HL-60/S4 treated with retinoic acid at 250 ng/mL for 4 days and 3 days (cell line): ENCODE measurements around the gene THADA.

Experiments
- in situ Hi-C: fragments of 300-500 bp; cut with MboI; formaldehyde crosslinking; loops from 2 replicates; pipeline ENCODE4 v1.7.0; 2022; ENCODE audit warnings: low sequenced_read_pairs

THADA gene

DNA sequence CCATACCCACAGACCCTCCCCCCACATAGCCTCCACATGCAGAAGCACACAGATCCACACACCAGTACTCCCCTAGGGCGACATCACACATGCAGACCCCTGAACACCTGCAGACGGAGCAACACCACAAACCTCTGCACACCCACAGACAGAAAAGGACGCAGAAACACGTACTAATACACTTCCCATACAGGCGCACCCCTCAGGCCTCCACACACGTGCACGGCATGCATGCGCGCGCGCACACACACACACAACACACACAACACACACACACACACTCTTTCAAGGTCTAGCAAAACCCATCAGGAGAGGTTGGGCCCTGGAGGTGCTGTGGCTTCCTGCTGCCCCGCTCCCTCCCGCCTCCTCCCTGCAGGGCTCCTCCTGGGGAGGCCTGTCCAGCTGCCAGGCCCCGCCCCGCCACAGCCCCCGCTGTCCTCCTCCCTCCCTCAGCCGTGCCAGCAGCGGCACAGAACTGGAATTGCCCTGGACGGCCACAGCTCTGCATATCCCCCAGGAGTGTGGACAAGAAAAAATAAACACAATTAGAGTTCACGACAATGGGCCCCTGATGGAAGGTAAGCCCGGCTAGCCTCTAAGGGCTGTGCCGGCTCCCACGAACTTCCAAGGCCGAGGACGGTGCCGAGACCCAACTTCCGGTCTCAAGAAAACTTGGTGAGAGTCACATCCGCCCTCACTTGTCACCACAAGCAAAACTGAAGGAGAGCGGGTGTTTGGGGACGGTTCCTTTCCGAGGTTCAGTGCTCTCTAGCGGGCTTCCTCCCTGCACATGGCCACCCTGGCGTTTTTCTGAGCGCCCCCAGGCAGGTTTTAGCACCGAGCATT is 376.2 kb downstream of the THADA start:
- in situ Hi-C loops, result loop anchor here (10.0 kb wide), 1 partner anchor 245 kb away; no protein-coding TSS in a partner anchor

DNA sequence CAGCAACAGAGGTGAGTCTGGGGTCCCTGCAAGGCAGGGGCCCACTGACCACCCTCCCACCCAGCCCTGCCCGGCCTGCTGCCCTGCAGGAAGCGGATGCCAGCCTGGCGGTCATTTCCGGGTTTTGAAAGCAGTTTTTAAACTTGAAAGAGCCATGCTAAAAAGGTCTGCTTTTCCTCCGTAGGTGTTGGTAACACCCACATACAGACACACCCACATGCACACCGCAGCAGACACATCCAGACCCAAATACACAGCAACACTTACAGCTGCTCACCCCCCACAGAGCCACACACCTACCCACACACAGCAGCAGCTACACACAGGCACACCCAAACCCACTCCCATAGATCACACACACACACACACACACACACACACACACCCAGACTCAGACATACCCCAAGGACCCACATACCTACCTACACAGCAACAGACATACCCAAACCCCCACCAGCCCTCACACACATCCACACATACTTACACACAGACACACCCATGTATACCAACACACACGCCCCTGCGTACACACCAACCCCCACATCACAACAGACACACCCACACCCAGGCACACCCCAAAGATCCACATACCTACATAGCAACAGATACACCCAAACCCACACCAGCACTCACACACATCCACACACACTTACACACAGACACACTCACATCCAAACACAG is 377.0 kb downstream of the THADA start:
- in situ Hi-C loops, result no loop called here

DNA sequence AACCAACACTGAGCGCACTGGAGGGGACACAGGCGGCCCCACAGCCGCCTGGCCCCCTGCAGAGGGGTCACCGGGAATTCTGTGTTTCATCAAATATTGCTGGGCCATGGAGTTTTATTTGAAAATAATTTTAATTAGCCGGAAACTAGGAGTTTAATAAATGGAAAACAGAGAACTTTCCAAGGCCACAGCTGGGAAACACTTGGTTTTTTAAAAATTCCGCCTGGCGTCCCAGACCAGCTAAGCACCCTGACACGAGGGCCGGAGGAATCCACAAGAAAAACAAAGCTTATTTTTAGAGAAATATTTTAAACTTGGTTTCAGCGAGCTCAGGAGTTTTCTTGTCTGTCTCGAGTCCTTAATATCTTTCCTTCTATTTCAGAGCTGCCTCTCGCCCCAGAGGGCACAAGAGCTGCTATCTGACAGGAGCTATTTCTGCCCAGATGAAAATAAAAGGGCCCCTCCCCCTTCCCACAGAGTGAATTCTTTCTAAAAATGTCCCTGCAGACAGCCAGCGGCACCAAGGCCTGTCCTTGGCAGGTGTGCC is 377.6 kb downstream of the THADA start:
- in situ Hi-C loops, result no loop called here

DNA sequence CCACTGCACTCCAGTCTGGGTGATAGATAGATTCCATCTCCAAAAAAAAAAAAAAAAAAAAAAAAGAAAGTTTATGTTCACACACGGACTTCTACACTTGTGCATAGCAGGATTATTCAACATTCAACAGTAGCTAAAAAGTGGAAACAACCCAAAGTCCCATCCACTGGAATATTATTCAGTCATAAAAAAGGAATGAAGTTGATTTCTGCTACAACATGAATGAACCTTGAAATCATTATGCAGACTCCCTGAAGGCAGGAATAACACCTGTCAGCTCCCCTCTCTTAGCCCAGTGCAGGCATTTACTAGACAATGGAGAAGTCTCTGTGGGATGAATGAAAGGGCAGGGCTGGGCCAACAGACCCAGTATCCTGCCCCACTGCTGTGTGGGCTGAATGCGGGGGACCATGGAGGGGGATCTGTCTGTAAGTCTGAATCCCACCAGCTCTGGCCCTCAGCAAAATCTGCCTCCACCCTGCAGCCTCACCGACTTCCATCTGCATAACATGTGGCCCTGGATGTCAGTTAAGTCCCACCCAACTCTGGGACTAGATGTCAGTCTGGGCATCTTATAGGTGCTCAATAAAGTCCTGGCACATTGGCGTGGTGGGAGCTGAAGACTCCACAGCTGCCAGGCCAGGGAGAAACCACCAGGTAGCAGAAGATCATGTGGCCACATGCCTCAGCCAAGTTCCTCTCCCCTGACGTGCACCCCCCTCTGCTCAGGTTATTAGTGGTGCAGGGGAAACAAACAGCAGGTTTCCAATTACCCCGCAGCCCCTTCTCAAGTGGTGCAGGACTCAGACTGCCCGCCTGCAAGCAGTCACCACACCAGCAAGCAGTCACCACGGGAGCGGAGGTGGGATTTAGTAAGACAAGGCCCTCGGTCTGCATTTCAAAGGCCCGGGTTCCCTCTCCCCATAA is 378.3 kb downstream of the THADA start:
- in situ Hi-C loops, result no loop called here

DNA sequence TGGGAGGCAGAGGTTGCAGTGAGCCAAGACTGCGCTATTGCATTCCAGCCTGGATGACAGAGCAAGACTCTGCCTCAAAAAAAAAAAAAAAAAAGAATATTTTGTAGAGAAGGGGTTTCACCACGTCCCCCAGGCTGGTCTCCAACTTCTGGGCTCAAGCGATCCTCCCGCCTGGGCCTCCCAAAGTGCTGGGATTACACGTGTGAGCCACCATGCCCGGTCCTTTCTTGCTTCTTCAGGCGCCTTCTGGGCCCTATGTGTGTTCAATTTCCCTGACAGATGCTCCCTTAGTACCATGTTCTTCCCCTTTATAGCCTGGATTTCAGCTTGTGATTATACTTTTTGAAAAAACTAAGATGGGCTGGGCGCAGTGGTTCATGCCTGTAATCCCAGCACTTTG is 379.2 kb downstream of the THADA start:
- in situ Hi-C loops, result no loop called here

DNA sequence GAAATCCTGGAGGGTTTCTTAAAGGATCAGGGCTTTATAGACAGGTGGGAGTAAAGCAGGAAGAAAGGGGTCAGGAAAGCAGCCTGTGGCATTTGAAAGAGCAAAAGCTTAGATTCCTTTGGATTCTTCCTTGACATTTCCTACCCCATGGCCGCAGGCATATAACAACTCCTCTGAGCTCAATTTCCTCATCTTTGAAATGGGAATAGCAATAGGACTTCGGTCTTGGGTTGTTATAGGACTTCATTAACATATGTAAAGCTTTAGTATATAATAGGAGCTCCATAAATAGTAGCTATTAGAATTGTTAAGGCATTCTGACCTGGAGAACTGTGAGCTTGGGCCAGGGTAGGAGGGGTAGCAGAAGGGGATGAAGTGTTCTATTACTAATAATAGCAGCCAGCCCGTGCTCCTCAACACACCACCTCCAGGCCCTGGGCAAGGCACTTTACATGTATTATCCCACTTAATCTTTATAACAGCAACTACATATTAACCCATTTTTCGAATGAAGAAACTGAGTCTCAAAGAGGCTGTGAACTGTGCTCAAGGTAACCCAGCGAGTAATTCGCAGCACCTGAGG is 380.1 kb downstream of the THADA start:
- in situ Hi-C loops, result no loop called here

DNA sequence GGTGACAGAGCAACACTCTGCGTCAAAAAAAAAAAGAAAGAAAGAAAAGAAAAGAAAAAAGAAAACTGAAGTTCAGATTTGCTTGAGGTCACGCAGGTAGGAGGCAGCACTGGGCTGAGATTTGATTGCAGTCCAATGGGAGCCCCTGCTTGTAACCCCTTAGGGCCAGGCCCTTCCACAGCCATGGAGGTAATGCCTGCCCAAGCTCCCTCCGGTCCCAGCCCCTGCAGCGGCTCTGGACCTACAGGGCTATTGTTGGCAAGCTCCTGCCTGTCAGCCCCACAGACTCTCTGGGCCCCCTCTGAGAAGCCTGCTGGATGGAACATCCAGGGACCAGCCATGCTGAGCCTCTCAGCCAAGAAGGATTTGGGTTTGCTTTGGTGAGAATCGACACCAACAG is 381.6 kb downstream of the THADA start:
- in situ Hi-C loops, result no loop called here

DNA sequence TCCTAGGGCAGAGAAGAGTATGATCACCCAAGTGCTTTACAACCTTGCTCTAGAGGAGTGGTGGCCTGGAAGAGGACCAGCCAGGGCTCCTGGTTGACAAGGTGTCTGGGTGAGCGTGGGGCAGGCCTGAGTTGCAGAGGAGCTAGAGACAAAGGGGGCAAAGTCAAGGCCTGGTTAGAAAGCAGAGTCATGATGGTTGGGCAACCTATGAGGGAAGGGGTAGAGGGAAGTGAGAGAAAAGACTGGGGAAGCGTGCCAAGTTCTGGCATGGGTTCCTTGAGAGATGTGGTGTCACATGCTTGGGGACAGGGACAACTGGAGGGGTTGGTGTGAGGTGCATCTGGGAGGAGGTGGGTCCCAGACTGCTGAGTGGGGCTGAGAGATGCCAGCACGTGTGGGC is 382.9 kb downstream of the THADA start:
- in situ Hi-C loops, result no loop called here

DNA sequence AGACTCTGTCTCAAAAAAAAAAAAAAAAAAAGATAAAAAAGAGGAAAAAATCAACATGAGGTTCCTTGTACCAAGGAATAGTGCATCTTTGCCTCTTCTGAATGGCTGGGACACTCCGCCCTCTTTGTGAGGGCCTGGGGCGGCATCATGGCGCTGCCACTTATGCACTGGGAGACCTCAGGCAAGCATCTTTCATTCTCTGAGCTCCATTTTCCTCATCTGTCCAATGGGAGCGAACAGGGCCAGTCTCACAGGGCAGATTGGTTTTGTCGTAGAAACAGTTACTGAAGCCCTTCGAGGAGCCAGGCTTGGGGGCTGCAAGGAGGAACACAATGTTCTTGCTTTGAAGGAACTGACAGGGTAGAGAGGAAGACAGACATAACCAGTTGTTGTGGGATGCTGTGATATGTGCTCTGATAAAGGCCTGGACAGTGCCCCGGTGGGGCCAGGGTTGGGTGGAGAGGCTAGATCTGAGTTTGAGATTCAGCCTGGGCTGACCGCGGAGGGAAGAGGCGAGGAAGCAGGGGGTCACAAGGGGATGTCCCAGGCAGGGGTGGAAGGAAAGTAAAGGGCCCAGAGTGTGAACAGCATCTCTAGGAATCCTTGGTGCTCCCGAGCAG is 383.5 kb downstream of the THADA start:
- in situ Hi-C loops, result no loop called here

DNA sequence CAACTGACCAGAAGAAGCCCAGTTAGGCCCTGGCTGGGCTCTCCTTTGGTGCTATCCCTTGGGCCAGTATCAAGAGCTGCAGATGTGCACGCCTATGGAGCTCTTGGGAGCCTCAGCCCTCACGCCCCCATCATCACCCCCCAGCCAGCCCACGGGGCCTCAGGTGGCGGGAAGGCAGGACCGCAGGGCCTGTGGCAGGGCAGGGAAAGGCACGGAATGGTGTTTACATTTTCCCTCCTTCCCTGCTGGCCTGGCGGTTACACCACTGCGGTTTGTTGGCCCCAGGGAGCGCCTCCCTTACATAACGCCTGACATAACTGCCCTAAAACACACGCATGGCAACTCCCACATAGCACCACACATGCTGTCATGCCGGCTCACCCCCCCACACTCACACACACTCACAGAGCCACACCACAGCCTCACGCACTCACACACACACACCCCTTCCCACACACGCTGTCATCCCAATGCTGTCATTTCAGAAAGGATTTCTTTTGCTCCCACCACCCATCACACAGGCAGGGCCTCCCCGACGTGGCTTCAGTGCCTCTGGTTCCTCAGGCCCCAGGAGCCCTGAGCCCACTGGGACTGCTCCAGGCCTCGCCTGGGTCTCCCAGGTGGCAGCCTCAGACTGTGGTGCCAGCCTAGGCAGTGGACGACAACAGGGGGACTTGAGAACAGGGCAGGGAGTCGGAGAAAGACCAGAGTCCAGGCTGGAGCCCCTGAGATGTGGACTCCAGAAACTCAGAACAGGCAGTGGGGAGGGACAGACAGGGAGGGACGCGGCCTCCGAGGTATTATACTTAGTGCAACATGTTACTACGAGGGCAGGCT is 385.2 kb downstream of the THADA start:
- in situ Hi-C loops, result no loop called here

DNA sequence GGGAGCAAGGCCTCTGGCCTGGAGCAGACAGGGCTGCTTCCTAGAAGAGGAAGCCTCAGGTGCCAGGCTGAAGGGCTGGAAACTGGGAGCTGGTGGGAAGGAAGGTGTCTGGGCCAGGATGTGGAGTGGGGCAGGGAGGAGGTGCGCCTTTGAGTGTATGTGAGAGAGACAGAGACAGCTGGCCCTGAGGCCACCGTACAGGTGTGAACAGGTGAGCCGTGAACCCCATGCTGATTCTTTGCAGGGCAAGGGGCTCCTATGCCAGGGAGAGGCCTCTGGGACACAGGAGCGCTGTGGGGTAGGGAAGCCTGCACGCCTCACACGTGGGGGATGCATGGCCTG is 385.7 kb downstream of the THADA start:
- in situ Hi-C loops, result no loop called here

DNA sequence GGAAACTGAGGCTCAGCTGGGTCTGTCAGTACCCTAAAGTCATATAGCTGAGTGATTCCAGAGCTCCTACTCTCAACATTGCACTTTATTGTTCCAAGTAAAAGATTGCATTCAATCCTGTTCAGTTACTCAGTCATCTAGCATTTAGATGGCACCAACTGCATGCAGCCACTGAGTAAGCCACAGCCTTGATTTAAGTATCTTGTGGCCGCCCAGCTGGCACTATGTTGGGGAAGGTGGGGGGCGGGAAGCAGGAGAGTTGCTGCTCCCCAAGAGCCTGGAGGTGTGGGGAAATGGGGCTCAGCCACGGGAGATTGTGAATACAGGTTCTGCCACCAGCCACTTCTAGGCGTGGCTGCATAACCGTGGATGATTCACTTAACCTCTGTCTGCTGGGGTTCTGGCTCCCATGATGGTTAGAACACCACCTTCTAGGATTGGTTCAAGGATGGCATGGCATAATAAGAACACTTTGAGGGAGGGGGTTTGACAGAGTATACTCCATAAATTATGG is 386.6 kb downstream of the THADA start:
- in situ Hi-C loops, result no loop called here

DNA sequence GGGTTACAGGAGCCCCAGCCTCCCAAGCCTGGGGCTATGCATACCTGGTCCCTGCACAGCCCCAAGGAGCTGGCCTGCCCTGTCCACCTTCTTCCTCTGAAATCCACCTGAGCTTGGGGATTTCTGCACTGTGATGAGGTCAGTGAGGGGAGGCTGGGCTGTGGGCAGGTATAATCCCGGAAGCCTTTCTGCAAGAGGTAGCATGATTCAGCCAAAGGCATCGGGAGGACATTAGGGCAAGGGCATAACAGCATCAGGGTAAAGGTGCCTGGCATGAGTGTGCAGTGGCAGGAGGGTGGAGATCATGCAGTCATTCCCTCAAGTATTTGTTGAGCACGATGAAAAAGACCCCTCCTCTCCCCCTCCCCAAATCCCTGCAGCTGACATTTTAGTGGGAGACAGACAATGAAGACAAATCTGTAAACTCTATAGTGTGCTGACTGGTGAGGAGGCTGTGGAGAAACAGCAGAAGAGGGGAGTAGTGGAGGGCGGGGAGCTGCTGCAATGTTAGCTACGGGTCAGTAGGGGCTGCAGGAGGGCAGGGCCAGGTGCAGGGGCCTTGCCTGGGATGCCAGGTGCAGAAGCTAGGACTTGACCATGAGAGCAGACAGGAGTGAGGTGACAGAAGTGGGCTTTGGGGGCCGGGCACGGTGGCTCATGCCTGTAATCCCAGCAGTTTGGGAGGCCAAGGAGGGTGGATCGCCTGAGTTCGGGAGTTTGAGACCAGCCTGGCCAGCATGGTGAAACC is 388.1 kb downstream of the THADA start:
- in situ Hi-C loops, result no loop called here

DNA sequence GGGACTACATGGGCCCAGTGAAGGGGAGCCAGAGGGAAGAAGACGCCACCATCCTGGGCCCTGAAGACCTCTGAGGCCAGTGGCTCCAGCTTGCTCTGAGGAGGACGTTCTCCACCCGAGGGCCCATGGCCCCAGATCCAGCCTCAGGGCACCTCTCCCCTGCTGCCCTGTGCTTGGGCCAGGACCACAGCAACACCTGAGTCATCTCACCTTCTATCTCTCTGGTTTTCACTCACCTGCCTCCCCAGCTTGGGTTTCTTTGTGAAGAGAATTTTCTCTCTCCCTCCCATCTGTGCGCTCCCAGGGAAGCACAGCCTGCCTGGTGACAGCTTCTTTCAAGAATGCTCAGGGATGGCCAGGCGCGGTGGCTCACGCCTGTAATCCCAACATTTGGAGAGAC is 389.2 kb downstream of the THADA start:
- in situ Hi-C loops, result no loop called here

DNA sequence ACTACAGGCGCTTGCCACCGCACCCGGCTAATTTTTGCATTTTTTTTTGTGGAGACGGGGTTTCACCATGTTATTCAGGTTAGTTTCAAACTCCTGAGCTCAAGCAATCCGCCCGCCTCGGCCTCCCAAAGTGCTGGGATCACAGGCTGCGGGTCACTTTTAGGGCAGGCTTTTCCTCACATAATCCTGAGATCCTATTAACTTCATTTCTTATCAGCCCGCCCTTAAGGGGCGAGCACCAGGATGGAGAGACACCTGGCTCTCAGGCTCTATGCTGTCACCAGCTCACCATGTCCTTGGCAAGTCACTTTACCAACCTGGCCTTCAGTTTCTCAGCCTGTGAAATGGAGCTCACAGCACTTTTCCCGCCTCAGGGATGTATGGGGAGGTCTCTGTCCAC is 392.5 kb downstream of the THADA start:
- in situ Hi-C loops, result no loop called here

DNA sequence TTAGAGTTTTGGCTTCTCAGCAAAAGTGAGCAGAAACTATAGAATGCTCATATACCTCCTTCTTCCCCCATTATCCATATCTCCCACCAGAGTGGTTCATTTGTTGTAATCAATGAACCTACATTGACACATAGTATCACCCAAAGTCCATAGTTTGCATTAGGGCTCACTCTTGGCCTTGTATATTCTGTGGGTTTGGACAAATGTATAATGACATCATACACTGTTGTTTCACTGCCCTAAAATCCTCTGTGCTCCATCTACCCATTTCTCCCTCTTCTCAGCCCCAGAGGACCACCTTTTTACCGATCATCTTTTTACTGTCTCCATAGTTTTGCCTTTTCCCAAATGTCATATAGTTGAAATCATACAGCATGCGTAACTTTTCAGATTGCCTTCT is 393.5 kb downstream of the THADA start:
- in situ Hi-C loops, result no loop called here

DNA sequence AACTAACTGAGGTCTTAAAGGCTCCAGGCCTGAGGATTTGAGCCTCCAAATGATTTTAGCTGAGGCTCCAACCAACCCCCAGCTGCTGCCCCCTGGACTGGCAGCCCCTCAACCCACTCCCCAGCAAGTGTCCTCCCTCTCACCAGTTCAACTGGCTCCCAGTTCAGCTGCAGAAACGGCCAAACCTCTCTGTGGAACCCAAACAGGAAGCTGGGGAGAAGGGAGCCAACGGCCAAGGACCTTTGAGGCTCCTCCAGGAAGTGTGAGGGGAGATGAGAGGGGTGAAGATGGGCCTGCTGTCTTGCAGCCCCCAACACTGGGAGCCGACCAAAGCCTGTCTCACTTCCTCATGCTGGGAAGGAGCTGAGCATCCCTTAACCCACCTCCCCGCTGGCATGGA is 394.3 kb downstream of the THADA start:
- in situ Hi-C loops, result no loop called here

DNA sequence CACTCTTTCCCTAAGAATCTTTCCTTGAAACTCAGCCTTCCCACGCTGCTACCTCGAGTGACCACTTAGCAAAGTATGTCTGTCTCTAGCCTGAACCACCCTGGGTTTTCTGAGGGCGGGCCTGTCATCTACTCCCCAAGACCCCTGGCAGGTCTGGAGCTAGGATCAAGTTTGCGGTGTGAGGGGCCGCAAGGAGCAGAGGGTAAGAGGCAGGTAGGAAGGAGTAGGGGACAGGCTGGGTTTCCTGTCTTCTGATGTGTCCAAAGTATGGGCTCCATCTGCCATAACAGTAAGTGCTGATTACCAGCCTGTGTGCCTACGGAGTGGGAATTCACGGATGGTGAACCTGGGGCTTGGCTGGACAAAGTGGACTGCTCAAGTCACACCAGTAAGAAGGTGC is 394.8 kb downstream of the THADA start:
- in situ Hi-C loops, result no loop called here
